ENCODE data around the gene FSCN2.

GRCh38 chr17:81517009-81517338, 11.2 kb upstream of the FSCN2 start:
- TF ChIP-seq, protein P1, sequence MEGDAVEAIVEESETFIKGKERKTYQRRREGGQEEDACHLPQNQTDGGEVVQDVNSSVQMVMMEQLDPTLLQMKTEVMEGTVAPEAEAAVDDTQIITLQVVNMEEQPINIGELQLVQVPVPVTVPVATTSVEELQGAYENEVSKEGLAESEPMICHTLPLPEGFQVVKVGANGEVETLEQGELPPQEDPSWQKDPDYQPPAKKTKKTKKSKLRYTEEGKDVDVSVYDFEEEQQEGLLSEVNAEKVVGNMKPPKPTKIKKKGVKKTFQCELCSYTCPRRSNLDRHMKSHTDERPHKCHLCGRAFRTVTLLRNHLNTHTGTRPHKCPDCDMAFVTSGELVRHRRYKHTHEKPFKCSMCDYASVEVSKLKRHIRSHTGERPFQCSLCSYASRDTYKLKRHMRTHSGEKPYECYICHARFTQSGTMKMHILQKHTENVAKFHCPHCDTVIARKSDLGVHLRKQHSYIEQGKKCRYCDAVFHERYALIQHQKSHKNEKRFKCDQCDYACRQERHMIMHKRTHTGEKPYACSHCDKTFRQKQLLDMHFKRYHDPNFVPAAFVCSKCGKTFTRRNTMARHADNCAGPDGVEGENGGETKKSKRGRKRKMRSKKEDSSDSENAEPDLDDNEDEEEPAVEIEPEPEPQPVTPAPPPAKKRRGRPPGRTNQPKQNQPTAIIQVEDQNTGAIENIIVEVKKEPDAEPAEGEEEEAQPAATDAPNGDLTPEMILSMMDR (IDR thresholded peaks at IDR 0.05): no peak
- TF ChIP-seq POLR2A (IDR thresholded peaks at IDR 0.05): no peak
